ENCODE results near the gene KLHL40. TPM values are rescaled to one million over a fixed set of nuclear protein-coding genes. Genes with fewer than 3 reads are reported as not detected.

KLHL40 gene
- total RNA-seq, 1 donor from 2014 or later: 179 TPM

GRCh38 chr3:42680271-42680670, 5.1 kb upstream of the KLHL40 start:
- Histone ChIP-seq H3K27me3 (ENCODE audit: control insufficient read depth in 3 of 3, insufficient read depth in 3 of 3, low read length in 3 of 3) (no peaks in the 10 kb centered on the region), H3K9me3 (ENCODE audit: control insufficient read depth in 3 of 3, low read length in 3 of 3) (no peaks in the 10 kb centered on the region), H3K9ac (ENCODE audit: low read depth in 1 of 3, low read length in 3 of 3) (no peak overlapping the region), H3K4me1 (ENCODE audit: control insufficient read depth in 3 of 3, insufficient read depth in 3 of 3, low read length in 3 of 3) (peaks cover 18 to 30% (median 25%) of the 10 kb centered on the region in 3 donors), H3K27ac (ENCODE audit: low read depth, low read length) (no peak overlapping the region), H3K36me3 (ENCODE audit: control insufficient read depth in 3 of 3, insufficient read depth in 3 of 3, low read length in 3 of 3) (no peaks in the 10 kb centered on the region), H3K4me3 (ENCODE audit: low read length in 3 of 3) (no peak overlapping the region)

- Histone ChIP-seq H3K9me3 (ENCODE audit: control insufficient read depth in 3 of 3, low read length in 3 of 3) (no peaks in the 10 kb centered on the region), H3K4me1 (ENCODE audit: control insufficient read depth in 3 of 3, insufficient read depth in 3 of 3, low read length in 3 of 3) (peaks cover 24 to 35% (median 29%) of the 10 kb centered on the region in 3 donors), H3K9ac (ENCODE audit: low read depth in 1 of 3, low read length in 3 of 3) (no peak overlapping the region), H3K4me3 (ENCODE audit: low read length in 3 of 3) (no peak overlapping the region), H3K27me3 (ENCODE audit: control insufficient read depth in 3 of 3, insufficient read depth in 3 of 3, low read length in 3 of 3) (peaks cover 0 to 1% (median 0%) of the 10 kb centered on the region in 3 donors), H3K27ac (ENCODE audit: low read depth, low read length) (no peak overlapping the region), H3K36me3 (ENCODE audit: control insufficient read depth in 3 of 3, insufficient read depth in 3 of 3, low read length in 3 of 3) (peaks cover 0 to under 1% (median 0%) of the 10 kb centered on the region in 3 donors)
Observed at GRCh38 chr3:42680806-42681205, 4.5 kb upstream of the KLHL40 start.

- Histone ChIP-seq H3K27me3 (ENCODE audit: control insufficient read depth in 3 of 3, insufficient read depth in 3 of 3, low read length in 3 of 3) (peaks cover 0 to 6% (median 0%) of the 10 kb centered on the region in 3 donors), H3K36me3 (ENCODE audit: control insufficient read depth in 3 of 3, insufficient read depth in 3 of 3, low read length in 3 of 3) (peaks cover 0 to 7% (median 0%) of the 10 kb centered on the region in 3 donors), H3K4me3 (ENCODE audit: low read length in 3 of 3) (no peak overlapping the region), H3K4me1 (ENCODE audit: control insufficient read depth in 3 of 3, insufficient read depth in 3 of 3, low read length in 3 of 3) (peaks cover 31 to 42% (median 35%) of the 10 kb centered on the region in 3 donors), H3K27ac (ENCODE audit: low read depth, low read length) (no peak overlapping the region), H3K9ac (ENCODE audit: low read depth in 1 of 3, low read length in 3 of 3) (no peak overlapping the region), H3K9me3 (ENCODE audit: control insufficient read depth in 3 of 3, low read length in 3 of 3) (no peaks in the 10 kb centered on the region)
Observed at GRCh38 chr3:42681361-42682038, 3.8 kb upstream of the KLHL40 start.

DNA sequence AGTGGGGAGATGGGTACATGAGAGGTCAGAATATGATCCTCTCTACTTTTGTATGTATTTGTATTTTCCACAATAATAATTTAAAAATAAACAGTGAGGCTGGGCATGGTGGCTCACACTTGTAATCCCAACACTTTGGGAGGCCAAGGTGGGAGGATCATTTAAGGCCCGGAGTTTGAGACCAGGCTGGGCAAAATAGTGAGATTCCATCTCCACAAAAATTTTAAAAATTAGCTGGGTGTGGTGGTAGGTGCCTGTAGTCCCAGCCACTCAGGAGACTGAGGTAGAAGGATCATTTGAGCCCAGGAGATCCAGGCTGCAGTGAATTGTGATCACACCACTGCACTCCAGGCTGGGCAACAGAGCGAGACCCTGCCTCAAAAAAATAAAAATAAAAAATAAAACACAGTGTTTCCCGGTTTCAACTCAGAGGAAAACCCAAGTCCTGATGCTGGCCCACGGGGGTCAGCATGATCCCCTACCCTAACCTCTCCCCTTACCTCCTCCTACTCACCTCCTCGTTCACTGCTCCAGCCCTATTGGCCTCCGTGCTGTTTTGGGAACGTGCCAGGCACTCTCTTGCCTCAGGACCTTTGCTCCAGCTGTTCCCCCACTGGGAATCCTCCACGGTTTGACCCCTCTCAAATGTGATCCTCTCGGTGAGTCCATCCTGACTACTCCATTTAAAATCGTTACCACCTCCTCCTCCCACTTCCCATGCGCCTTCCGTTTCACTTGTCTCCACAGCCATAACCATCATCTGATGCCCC, 2.9 kb upstream of the KLHL40 start:
- H3K27me3 ChIP-seq (ENCODE audit: control insufficient read depth in 3 of 3, insufficient read depth in 3 of 3, low read length in 3 of 3): peaks cover 0 to 6% (median 0%) of the 10 kb centered on the region in 3 donors
- H3K36me3 ChIP-seq (ENCODE audit: control insufficient read depth in 3 of 3, insufficient read depth in 3 of 3, low read length in 3 of 3): peaks cover 0 to 14% (median 0%) of the 10 kb centered on the region in 3 donors
- H3K9me3 ChIP-seq (ENCODE audit: control insufficient read depth in 3 of 3, low read length in 3 of 3): no peaks in the 10 kb centered on the region
- peaks cover 37 to 50% (median 38%) of the 10 kb centered on the region in 3 donors for H3K4me1 ChIP-seq (ENCODE audit: control insufficient read depth in 3 of 3, insufficient read depth in 3 of 3, low read length in 3 of 3)
- peak overlapping the region; percentile 95 for H3K27ac ChIP-seq (ENCODE audit: low read depth, low read length)
- H3K9ac ChIP-seq (ENCODE audit: low read depth in 1 of 3, low read length in 3 of 3): peak overlapping the region in 2 of 3 donors; percentile 81 to 87
- H3K4me3 ChIP-seq (ENCODE audit: low read length in 3 of 3): peak overlapping the region; percentile 18 to 58 (median 20)

GRCh38 chr3:42683875-42684598, 1.3 kb upstream of the KLHL40 start:
- peak overlapping the region; percentile 78 to 96 (median 81) for H3K9ac ChIP-seq (ENCODE audit: low read depth in 1 of 3, low read length in 3 of 3)
- peak overlapping the region; percentile 43 to 97 (median 54) for H3K4me3 ChIP-seq (ENCODE audit: low read length in 3 of 3)
- peaks cover 40 to 63% (median 44%) of the 10 kb centered on the region in 3 donors for H3K4me1 ChIP-seq (ENCODE audit: control insufficient read depth in 3 of 3, insufficient read depth in 3 of 3, low read length in 3 of 3)
- H3K36me3 ChIP-seq (ENCODE audit: control insufficient read depth in 3 of 3, insufficient read depth in 3 of 3, low read length in 3 of 3): peaks cover 0 to 29% (median 8%) of the 10 kb centered on the region in 3 donors
- no peaks in the 10 kb centered on the region for H3K9me3 ChIP-seq (ENCODE audit: control insufficient read depth in 3 of 3, low read length in 3 of 3)
- H3K27ac ChIP-seq (ENCODE audit: low read depth, low read length): peak overlapping the region; percentile 95
- H3K27me3 ChIP-seq (ENCODE audit: control insufficient read depth in 3 of 3, insufficient read depth in 3 of 3, low read length in 3 of 3): peaks cover 0 to 6% (median 0%) of the 10 kb centered on the region in 3 donors

GRCh38 chr3:42684632-42685362, 540 bp upstream of the KLHL40 start:
- H3K9me3 ChIP-seq (ENCODE audit: control insufficient read depth in 3 of 3, low read length in 3 of 3): no peaks in the 10 kb centered on the region
- peak overlapping the region; percentile 24 to 97 (median 30) for H3K4me3 ChIP-seq (ENCODE audit: low read length in 3 of 3)
- H3K27me3 ChIP-seq (ENCODE audit: control insufficient read depth in 3 of 3, insufficient read depth in 3 of 3, low read length in 3 of 3): peaks cover 0 to 6% (median 0%) of the 10 kb centered on the region in 3 donors
- peaks cover 46 to 71% (median 52%) of the 10 kb centered on the region in 3 donors for H3K4me1 ChIP-seq (ENCODE audit: control insufficient read depth in 3 of 3, insufficient read depth in 3 of 3, low read length in 3 of 3)
- peaks cover 0 to 36% (median 12%) of the 10 kb centered on the region in 3 donors for H3K36me3 ChIP-seq (ENCODE audit: control insufficient read depth in 3 of 3, insufficient read depth in 3 of 3, low read length in 3 of 3)
- H3K9ac ChIP-seq (ENCODE audit: low read depth in 1 of 3, low read length in 3 of 3): peak overlapping the region; percentile 77 to 96 (median 78)
- H3K27ac ChIP-seq (ENCODE audit: low read depth, low read length): peak overlapping the region; percentile 95

DNA sequence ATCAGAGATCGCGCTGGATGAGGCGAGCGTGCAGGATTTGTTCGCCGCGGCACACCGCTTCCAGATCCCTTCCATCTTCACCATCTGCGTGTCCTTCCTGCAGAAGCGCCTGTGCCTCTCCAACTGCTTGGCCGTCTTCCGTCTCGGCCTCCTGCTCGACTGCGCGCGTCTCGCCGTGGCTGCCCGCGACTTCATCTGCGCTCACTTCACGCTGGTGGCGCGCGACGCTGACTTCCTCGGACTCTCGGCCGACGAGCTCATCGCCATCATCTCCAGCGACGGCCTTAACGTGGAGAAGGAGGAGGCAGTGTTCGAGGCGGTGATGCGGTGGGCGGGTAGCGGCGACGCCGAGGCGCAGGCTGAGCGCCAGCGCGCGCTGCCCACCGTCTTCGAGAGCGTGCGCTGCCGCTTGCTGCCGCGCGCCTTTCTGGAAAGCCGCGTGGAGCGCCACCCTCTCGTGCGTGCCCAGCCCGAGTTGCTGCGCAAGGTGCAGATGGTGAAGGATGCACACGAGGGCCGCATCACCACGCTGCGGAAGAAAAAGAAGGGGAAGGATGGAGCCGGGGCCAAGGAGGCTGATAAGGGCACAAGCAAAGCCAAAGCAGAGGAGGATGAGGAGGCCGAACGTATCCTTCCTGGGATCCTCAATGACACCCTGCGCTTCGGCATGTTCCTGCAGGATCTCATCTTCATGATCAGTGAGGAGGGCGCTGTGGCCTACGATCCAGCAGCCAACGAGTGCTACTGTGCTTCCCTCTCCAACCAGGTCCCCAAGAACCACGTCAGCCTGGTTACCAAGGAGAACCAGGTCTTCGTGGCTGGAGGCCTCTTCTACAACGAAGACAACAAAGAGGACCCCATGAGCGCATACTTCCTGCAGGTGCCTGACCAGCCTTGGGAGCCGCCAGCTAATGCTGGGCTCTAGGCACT, 819 bp downstream of the KLHL40 start:
- Histone ChIP-seq H3K36me3 (ENCODE audit: control insufficient read depth in 3 of 3, insufficient read depth in 3 of 3, low read length in 3 of 3) (peaks cover 0 to 48% (median 24%) of the 10 kb centered on the region in 3 donors), H3K4me3 (ENCODE audit: low read length in 3 of 3) (peak overlapping the region; percentile 71 to 97 (median 77)), H3K9ac (ENCODE audit: low read depth in 1 of 3, low read length in 3 of 3) (peak overlapping the region; percentile 78 to 96 (median 87)), H3K27ac (ENCODE audit: low read depth, low read length) (peak overlapping the region; percentile 95), H3K9me3 (ENCODE audit: control insufficient read depth in 3 of 3, low read length in 3 of 3) (no peaks in the 10 kb centered on the region), H3K4me1 (ENCODE audit: control insufficient read depth in 3 of 3, insufficient read depth in 3 of 3, low read length in 3 of 3) (peaks cover 50 to 75% (median 58%) of the 10 kb centered on the region in 3 donors), H3K27me3 (ENCODE audit: control insufficient read depth in 3 of 3, insufficient read depth in 3 of 3, low read length in 3 of 3) (peaks cover 0 to 6% (median 0%) of the 10 kb centered on the region in 3 donors)

DNA sequence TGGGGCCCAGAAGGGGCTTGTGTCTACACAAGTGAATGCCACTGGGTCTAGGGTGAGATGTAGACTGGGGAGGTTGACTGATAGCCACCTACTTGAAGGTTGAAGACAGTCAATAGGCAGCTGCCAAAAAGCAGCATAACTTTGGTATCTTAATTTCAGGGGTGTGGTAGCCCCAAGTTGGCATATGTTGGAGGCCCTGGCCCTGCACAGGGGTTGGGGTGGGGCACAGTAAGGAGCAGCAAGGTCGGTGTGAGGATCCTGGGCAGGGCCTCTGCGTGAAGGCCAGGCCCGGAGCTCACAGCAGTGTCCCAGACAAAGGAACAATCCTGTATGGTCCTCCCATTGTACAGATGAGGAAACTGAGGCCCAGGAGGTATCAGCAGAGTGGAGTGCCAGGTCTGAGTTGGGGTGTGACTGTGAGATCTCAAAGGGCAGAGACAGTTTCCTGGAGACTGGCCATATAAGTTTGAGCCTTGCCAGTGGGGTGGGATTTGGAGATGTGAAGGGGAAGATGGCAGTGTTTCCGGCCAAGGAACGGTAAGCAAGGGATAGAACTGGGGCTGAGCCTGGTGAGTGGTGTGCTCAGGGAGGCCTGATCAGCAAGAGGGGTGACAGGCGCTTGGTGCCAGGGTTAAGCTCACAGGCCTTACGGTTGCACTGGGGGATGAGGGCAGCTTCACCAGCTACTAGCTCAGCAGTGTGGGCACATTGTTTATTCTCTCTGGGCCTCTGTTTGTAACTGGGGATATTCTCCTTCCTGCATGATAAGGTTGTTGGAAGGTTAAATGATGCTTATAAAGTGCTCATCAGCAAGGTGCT, 1.7 kb downstream of the KLHL40 start:
- Histone ChIP-seq H3K4me1 (ENCODE audit: control insufficient read depth in 3 of 3, insufficient read depth in 3 of 3, low read length in 3 of 3) (peaks cover 50 to 82% (median 59%) of the 10 kb centered on the region in 3 donors), H3K27ac (ENCODE audit: low read depth, low read length) (peak overlapping the region; percentile 95), H3K9me3 (ENCODE audit: control insufficient read depth in 3 of 3, low read length in 3 of 3) (no peaks in the 10 kb centered on the region), H3K9ac (ENCODE audit: low read depth in 1 of 3, low read length in 3 of 3) (peak overlapping the region; percentile 78 to 96 (median 87)), H3K36me3 (ENCODE audit: control insufficient read depth in 3 of 3, insufficient read depth in 3 of 3, low read length in 3 of 3) (peaks cover 7 to 54% (median 28%) of the 10 kb centered on the region in 3 donors), H3K4me3 (ENCODE audit: low read length in 3 of 3) (peak overlapping the region; percentile 71 to 97 (median 77)), H3K27me3 (ENCODE audit: control insufficient read depth in 3 of 3, insufficient read depth in 3 of 3, low read length in 3 of 3) (peaks cover 0 to 6% (median 0%) of the 10 kb centered on the region in 3 donors)

Data from skeletal muscle tissue (tissue), 4 donors.